B cell (primary cell): ENCODE measurements around the gene DNTT. TPM values are rescaled to one million over a fixed set of nuclear protein-coding genes. Genes with fewer than 3 reads are reported as not detected.
"Not testable (repeated sequence)": the region's sequence is repeated elsewhere in the genome, so short reads cannot be mapped to it uniquely, and the experiment has no call there.

ENCODE experiments used
- ATAC-seq: fragments of 200-7000 bp; cut with Tn5 transposase; one replicate; pipeline ENCODE4 v1.10.0; 2021; ENCODE audit warnings: low read depth, mild to moderate bottlenecking, moderate number of reproducible peaks, moderate library complexity
- CTCF ChIA-PET: fragments of 350-600 bp; sonication (Branson Sonifier 250); formaldehyde crosslinking; loops from one replicate; lab custom pipeline; 2021; ENCODE audit warnings: antibody characterized with exemption, inconsistent platforms; lab: Charles Lee
- POLR2A ChIA-PET: fragments of 350-600 bp; sonication (Branson Sonifier 250); formaldehyde crosslinking; loops from one replicate; lab custom pipeline; 2021; ENCODE audit warnings: antibody characterized with exemption; lab: Charles Lee
- DNase-seq: peaks from one replicate; pipeline ENCODE4 v3.0.0; 2013
- H2AFZ ChIP-seq: 2 replicates; pipeline ENCODE4 v1.6.1; 2012; ENCODE audit warnings: mild to moderate bottlenecking, low read depth, low read length; ENCODE audit not compliant: insufficient read depth, poor library complexity, severe bottlenecking
- H3K27ac ChIP-seq, 2 donors: 1 replicate in 1 of 2; 2 replicates in 1 of 2; pipeline ENCODE4 v1.5.1; 2012 to 2013; ENCODE audit warnings: low read length in 2 of 2, mild to moderate bottlenecking in 2 of 2, moderate library complexity in 1 of 2
- H3K27me3 ChIP-seq, 4 experiments: fragments of 200-600 bp in 1 of 4; sonication (generic) in 1 of 4; replicated peaks in 1 of 4; 1 replicate in 2 of 4; 2 replicates in 2 of 4; pipeline versions ENCODE4 v1.6.1 to v1.7.0; 2013 to 2016; ENCODE audit warnings: low read length in 3 of 4, mild to moderate bottlenecking in 2 of 4, mixed read lengths in 1 of 4, moderate library complexity in 1 of 4; ENCODE audit not compliant: insufficient read depth in 4 of 4, control insufficient read depth in 3 of 4; ENCODE audit errors: control extremely low read depth in 1 of 4
- H3K36me3 ChIP-seq, 2 experiments: replicated peaks in 1 of 2; 1 replicate in 1 of 2; 2 replicates in 1 of 2; pipeline versions ENCODE4 v1.6.1 to v1.7.1; 2013; ENCODE audit warnings: low read length in 1 of 2; ENCODE audit not compliant: insufficient read depth in 2 of 2, control insufficient read depth in 1 of 2; ENCODE audit errors: control extremely low read depth in 1 of 2, extremely low read depth in 1 of 2
- H3K4me1 ChIP-seq, 2 donors: fragments of 200-600 bp in 1 of 2; sonication (generic) in 1 of 2; 1 replicate in 1 of 2; 2 replicates in 1 of 2; pipeline versions ENCODE4 v1.5.1 to v1.6.1; 2013 to 2017; ENCODE audit warnings: low read length in 2 of 2; ENCODE audit not compliant: control insufficient read depth in 2 of 2, insufficient read depth in 2 of 2
- H3K4me2 ChIP-seq: replicated peaks from 2 replicates; pipeline ENCODE3; 2012; ENCODE audit warnings: mild to moderate bottlenecking, low read depth, low read length; ENCODE audit not compliant: poor library complexity, severe bottlenecking
- H3K4me3 ChIP-seq, 5 experiments: fragments of 200-600 bp in 1 of 5; sonication (generic) in 1 of 5; 1 replicate in 3 of 5; 2 replicates in 2 of 5; pipeline versions ENCODE4 v1.5.1 to v1.7.0; 2011 to 2016; ENCODE audit warnings: low read length in 4 of 5, mild to moderate bottlenecking in 4 of 5, low read depth in 2 of 5, control low read depth in 1 of 5, moderate library complexity in 1 of 5; ENCODE audit not compliant: insufficient read depth in 1 of 5; ENCODE audit errors: control extremely low read depth in 1 of 5, extremely low read depth in 1 of 5
- H3K79me2 ChIP-seq: fragments of 200-600 bp; sonication (generic); one replicate; pipeline ENCODE4 v1.6.0; 2016; ENCODE audit warnings: low read length; ENCODE audit not compliant: control insufficient read depth, insufficient read depth
- H3K9ac ChIP-seq: fragments of 200-600 bp; sonication (generic); 2 replicates; pipeline ENCODE4 v1.6.1; 2017; ENCODE audit warnings: mild to moderate bottlenecking, low read length, moderate library complexity
- H3K9me3 ChIP-seq, 3 donors: one replicate each; pipeline versions ENCODE4 v1.6.1 to v1.7.1; 2013; ENCODE audit warnings: low read length in 2 of 3; ENCODE audit not compliant: control insufficient read depth in 2 of 3, insufficient read depth in 1 of 3; ENCODE audit errors: control extremely low read depth in 1 of 3
- H4K20me1 ChIP-seq: 2 replicates; pipeline ENCODE4 v1.6.0; 2012; ENCODE audit warnings: mild to moderate bottlenecking, low read length; ENCODE audit not compliant: insufficient read depth, control insufficient read depth, poor library complexity, severe bottlenecking
- H3K27ac Mint-ChIP-seq: one replicate; pipeline ENCODE4 v1.8.0; 2021; ENCODE audit warnings: mixed read lengths
- H3K27me3 Mint-ChIP-seq: one replicate; pipeline ENCODE4 v1.8.0; 2021; ENCODE audit warnings: mixed read lengths
- H3K4me1 Mint-ChIP-seq: one replicate; pipeline ENCODE4 v1.8.0; 2021; ENCODE audit warnings: mixed read lengths
- H3K4me3 Mint-ChIP-seq: one replicate; pipeline ENCODE4 v1.8.0; 2021; ENCODE audit warnings: mixed read lengths
- H3K9me3 Mint-ChIP-seq: one replicate; pipeline ENCODE4 v1.8.0; 2022; ENCODE audit warnings: mixed read lengths; ENCODE audit not compliant: insufficient read depth
- EZH2 ChIP-seq: IDR thresholded peaks from 2 replicates; pipeline ENCODE4 v1.6.1; 2012; ENCODE audit warnings: borderline replicate concordance, low read depth, mild to moderate bottlenecking, moderate library complexity, low read length; ENCODE audit not compliant: insufficient read depth, poor library complexity, severe bottlenecking
- WGBS: methylation state at CpG from one replicate; pipeline ENCODE4 v1.1.5; 2013; ENCODE audit warnings: missing lambda C conversion rate; ENCODE audit not compliant: insufficient coverage; 5-methylcytosine and 5-hydroxymethylcytosine counted together
- intact Hi-C: fragments of 100-400 bp; cut with micrococcal nuclease; formaldehyde crosslinking; loops from one replicate; pipeline ENCODE4 v1.10.0; 2022
- polyA plus RNA-seq: library from polyadenylated mRNA; depleted of rRNA; stranded (reverse); fragments of >200 nt; gene quantifications from 2 replicates; pipeline ENCODE4 v1.2.3, GENCODE V29; 2012
- total RNA-seq, 2 donors: library from RNA; stranded (reverse); fragments of 120-200 nt in 1 of 2; gene quantifications; 1 replicate in 1 of 2; 2 replicates in 1 of 2; pipeline versions ENCODE4 v1.2.3 to v1.2.4, GENCODE V29; 2013 to 2022
- TF ChIP-seq, protein P1 (sequence below): fragments of 200-600 bp; IDR thresholded peaks from one replicate; pipeline ENCODE4 v1.8.0; 2022; ENCODE audit warnings: antibody characterized with exemption, mild to moderate bottlenecking

DNTT gene
- total and polyA plus RNA-seq, 2 donors (not counting 1 experiment from before 2014, with no cell fraction given): not detected

DNA sequence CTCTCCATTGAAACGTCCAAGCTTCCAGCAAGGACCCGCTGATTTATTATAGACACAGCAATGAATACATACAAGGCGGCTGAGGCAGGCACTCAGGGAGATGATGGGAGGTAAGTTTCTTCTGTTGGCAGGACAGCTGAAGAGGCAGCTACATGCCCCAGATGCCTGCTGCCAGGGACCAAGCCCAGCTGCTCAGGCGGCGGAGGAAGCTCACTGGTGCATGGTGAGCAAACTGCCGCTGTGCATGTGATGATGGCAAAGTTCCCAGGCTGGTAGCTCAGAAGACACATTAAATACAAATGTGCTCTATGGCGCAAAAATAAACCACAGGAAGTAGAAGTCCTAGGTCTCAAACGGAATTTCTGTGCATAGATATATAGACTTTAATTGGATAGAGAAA, 2.3 kb downstream of the DNTT start:
- Histone ChIP-seq H3K9ac (no peak overlapping the region), H3K79me2 (peaks cover 5% of the 10 kb centered on the region), H4K20me1 (no peaks in the 10 kb centered on the region), H3K4me3 (no peak overlapping the region), H2AFZ (peak overlapping the region; percentile 13), H3K9me3 (no peaks in the 10 kb centered on the region), H3K27ac (no peak overlapping the region), H3K4me2 (peak overlapping the region; percentile 59), H3K4me1 (peaks cover 25 to 27% of the 10 kb centered on the region in 2 donors), H3K36me3 (no peaks in the 10 kb centered on the region), H3K27me3 (peaks cover 0 to 23% (median 11%) of the 10 kb centered on the region in 4 experiments)
- peak overlapping the region; percentile 53 for H3K4me3 Mint-ChIP-seq
- no peak overlapping the region for H3K27ac Mint-ChIP-seq
- ChIA-PET CTCF (interaction anchor here (0.8 to 3.8 kb wide), 6 partner anchors 8 to 77 kb away, joined by 3 to 31 read pairs (median 4); no protein-coding TSS in a partner anchor), POLR2A (no interaction called here)
- 4% methylated on average over 3 of the region's 8 CpGs for whole genome bisulfite sequencing
- DNase-seq (peak; percentile 75), ATAC-seq (peak; percentile 95)
- peaks cover 26% of the 10 kb centered on the region for H3K4me1 Mint-ChIP-seq
- TF ChIP-seq, protein P1, sequence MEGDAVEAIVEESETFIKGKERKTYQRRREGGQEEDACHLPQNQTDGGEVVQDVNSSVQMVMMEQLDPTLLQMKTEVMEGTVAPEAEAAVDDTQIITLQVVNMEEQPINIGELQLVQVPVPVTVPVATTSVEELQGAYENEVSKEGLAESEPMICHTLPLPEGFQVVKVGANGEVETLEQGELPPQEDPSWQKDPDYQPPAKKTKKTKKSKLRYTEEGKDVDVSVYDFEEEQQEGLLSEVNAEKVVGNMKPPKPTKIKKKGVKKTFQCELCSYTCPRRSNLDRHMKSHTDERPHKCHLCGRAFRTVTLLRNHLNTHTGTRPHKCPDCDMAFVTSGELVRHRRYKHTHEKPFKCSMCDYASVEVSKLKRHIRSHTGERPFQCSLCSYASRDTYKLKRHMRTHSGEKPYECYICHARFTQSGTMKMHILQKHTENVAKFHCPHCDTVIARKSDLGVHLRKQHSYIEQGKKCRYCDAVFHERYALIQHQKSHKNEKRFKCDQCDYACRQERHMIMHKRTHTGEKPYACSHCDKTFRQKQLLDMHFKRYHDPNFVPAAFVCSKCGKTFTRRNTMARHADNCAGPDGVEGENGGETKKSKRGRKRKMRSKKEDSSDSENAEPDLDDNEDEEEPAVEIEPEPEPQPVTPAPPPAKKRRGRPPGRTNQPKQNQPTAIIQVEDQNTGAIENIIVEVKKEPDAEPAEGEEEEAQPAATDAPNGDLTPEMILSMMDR: no peak
- TF ChIP-seq EZH2: no peak
- H3K9me3 Mint-ChIP-seq: no peaks in the 10 kb centered on the region
- intact Hi-C loops: loop anchor here (2.0 kb wide), 1 partner anchor 14 kb away; no protein-coding TSS in a partner anchor
- H3K27me3 Mint-ChIP-seq: peaks cover 34% of the 10 kb centered on the region

GRCh38 chr10:96308854-96309253, 4.6 kb downstream of the DNTT start:
- H3K9ac ChIP-seq, H3K79me2 ChIP-seq, H3K27ac Mint-ChIP-seq, H2AFZ ChIP-seq, intact Hi-C loops, H3K27ac ChIP-seq, H3K9me3 Mint-ChIP-seq, H3K36me3 ChIP-seq, H3K4me3 Mint-ChIP-seq, POLR2A ChIA-PET, H4K20me1 ChIP-seq, H3K4me2 ChIP-seq, DNase-seq, H3K4me3 ChIP-seq, H3K9me3 ChIP-seq, ATAC-seq: not testable (repeated sequence)
- WGBS: 17% methylated on average over 2 of the region's 4 CpGs
- H3K27me3 ChIP-seq: peaks cover 0 to 23% (median 11%) of the 10 kb centered on the region in 4 experiments
- peaks cover 25 to 26% of the 10 kb centered on the region in 2 donors for H3K4me1 ChIP-seq
- CTCF ChIA-PET: interaction anchor here (2.3 to 2.6 kb wide), 2 partner anchors 14 to 79 kb away, joined by 7 to 11 read pairs; no protein-coding TSS in a partner anchor
- Mint-ChIP-seq H3K4me1 (peaks cover 25% of the 10 kb centered on the region), H3K27me3 (peaks cover 24% of the 10 kb centered on the region)
